RWPE2 (cell line): ENCODE results near the gene SLC16A2.
A peak's percentile ranks its signal among the peaks of the same experiment; 100 is the strongest.

Source experiments
- ATAC-seq: fragments of 200-7000 bp; cut with Tn5 transposase; 3 replicates; pipeline ENCODE4 v1.9.1; 2021; ENCODE audit warnings: low read depth
- DNase-seq: peaks from one replicate; pipeline ENCODE4 v3.0.0-alpha.2; 2020; ENCODE audit warnings: low spot score
- H3K27ac ChIP-seq: fragments of 450-650 bp; 2 replicates; pipeline ENCODE4 v1.5.1; 2017; ENCODE audit warnings: mild to moderate bottlenecking; ENCODE audit not compliant: poor library complexity, severe bottlenecking
- H3K27me3 ChIP-seq: fragments of 250-450 bp; sonication (Bioruptor Pico); 2 replicates; pipeline ENCODE4 v1.5.1; 2021; ENCODE audit warnings: mild to moderate bottlenecking, moderate library complexity; ENCODE audit not compliant: insufficient read depth, poor library complexity, severe bottlenecking
- H3K36me3 ChIP-seq: fragments of 250-450 bp; sonication (Bioruptor Pico); 2 replicates; pipeline ENCODE4 v1.5.1; 2020; ENCODE audit warnings: low read depth, mild to moderate bottlenecking, moderate library complexity
- H3K4me1 ChIP-seq: fragments of 250-450 bp; sonication (Bioruptor Pico); 2 replicates; pipeline ENCODE4 v1.5.1; 2021; ENCODE audit warnings: mild to moderate bottlenecking, moderate library complexity; ENCODE audit not compliant: insufficient read depth, poor library complexity, severe bottlenecking
- H3K4me3 ChIP-seq: fragments of 250-450 bp; sonication (Bioruptor Pico); 2 replicates; pipeline ENCODE4 v1.5.1; 2021; ENCODE audit warnings: mild to moderate bottlenecking, moderate library complexity; ENCODE audit not compliant: severe bottlenecking
- H3K9me3 ChIP-seq: fragments of 250-450 bp; sonication (Bioruptor Pico); 2 replicates; pipeline ENCODE4 v1.5.1; 2021; ENCODE audit warnings: mild to moderate bottlenecking, moderate library complexity; ENCODE audit not compliant: severe bottlenecking
- TF ChIP-seq, protein P1 (sequence below): fragments of 450-650 bp; IDR thresholded peaks from one replicate; pipeline ENCODE4 v1.5.1; 2017; ENCODE audit warnings: mild to moderate bottlenecking, moderate library complexity; ENCODE audit not compliant: poor library complexity, severe bottlenecking

Gene SLC16A2

DNA sequence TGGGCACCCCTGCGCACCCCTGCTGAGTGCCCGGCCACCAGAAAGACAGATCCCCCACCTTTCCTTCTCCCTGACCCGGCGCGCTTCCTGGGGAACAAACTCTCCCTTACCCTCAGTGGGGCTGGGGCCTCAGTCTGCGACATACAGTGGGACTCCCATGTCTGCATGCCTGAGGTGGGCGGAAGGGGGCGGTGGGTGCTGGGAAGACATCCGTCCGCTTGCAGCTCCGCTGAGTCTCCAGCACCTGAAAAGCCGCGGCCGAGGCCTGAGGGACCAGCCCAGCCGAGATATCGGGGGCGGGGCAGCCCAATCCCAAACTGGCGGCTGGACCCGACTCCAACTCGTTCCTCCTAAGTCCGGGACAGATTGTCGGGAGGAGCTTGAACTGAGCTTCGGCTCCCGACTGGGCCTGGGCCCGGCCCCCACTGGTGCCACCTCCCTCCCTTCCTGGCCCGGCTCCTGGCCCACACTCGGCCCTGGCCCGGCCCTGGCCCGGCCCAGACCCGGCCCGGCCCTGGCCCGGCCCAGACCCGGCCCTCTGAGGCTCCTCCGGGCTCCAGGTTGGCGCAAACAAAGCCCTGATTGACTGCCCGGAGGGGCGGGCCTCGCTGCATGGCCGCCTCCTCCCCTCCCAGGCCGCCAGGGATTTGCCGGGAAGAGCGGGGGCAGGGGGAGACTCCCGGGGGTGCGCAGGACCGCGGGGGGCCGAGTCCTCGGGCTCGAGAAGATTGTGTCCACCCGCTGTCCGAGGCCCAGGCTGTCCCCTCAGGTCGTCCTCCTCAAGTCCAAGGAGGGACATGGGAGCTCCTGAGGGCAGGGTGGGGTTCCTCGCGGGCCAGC, 877 bp upstream of the SLC16A2 start:
- Histone ChIP-seq H3K36me3 (no peaks in the 10 kb centered on the region), H3K9me3 (no peaks in the 10 kb centered on the region), H3K4me1 (peaks cover 4% of the 10 kb centered on the region), H3K27ac (peak overlapping the region; percentile 83), H3K4me3 (peak overlapping the region; percentile 53), H3K27me3 (no peaks in the 10 kb centered on the region)
- DNase-seq (peak; percentile 68), ATAC-seq (peak; percentile 53)
- TF ChIP-seq, protein P1, sequence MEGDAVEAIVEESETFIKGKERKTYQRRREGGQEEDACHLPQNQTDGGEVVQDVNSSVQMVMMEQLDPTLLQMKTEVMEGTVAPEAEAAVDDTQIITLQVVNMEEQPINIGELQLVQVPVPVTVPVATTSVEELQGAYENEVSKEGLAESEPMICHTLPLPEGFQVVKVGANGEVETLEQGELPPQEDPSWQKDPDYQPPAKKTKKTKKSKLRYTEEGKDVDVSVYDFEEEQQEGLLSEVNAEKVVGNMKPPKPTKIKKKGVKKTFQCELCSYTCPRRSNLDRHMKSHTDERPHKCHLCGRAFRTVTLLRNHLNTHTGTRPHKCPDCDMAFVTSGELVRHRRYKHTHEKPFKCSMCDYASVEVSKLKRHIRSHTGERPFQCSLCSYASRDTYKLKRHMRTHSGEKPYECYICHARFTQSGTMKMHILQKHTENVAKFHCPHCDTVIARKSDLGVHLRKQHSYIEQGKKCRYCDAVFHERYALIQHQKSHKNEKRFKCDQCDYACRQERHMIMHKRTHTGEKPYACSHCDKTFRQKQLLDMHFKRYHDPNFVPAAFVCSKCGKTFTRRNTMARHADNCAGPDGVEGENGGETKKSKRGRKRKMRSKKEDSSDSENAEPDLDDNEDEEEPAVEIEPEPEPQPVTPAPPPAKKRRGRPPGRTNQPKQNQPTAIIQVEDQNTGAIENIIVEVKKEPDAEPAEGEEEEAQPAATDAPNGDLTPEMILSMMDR: no peak

DNA sequence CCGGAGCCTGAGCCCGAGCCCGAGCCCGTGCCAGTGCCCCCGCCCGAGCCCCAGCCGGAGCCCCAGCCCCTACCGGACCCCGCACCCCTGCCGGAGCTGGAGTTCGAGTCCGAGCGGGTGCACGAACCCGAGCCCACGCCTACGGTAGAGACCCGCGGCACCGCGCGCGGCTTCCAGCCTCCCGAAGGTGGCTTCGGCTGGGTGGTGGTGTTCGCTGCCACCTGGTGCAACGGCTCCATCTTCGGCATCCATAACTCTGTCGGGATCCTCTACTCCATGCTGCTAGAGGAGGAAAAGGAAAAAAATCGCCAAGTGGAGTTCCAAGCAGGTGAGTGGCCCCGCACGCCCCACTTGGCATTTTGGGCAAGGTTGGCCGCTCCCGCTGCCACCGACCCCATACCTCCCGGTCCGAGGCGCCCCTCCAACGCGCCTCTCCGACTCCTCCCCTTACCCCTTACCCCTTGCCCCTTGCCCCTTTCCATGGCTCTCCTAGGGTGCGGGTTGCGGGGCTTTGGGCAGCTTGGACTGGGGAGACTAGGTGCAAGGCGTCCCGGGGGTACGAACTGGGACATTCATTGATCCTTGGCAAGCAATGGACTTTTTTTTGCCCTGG, 553 bp downstream of the SLC16A2 start:
- no peaks in the 10 kb centered on the region for H3K27me3 ChIP-seq
- H3K4me1 ChIP-seq: peaks cover 4% of the 10 kb centered on the region
- no peaks in the 10 kb centered on the region for H3K36me3 ChIP-seq
- H3K9me3 ChIP-seq: no peaks in the 10 kb centered on the region
- ATAC-seq: peak; percentile 4; the same call in 1 of the 3 replicates
- TF ChIP-seq, protein P1: no peak
- H3K27ac ChIP-seq: peak overlapping the region; percentile 83
- no peak for DNase-seq
- peak overlapping the region; percentile 53 for H3K4me3 ChIP-seq

DNA sequence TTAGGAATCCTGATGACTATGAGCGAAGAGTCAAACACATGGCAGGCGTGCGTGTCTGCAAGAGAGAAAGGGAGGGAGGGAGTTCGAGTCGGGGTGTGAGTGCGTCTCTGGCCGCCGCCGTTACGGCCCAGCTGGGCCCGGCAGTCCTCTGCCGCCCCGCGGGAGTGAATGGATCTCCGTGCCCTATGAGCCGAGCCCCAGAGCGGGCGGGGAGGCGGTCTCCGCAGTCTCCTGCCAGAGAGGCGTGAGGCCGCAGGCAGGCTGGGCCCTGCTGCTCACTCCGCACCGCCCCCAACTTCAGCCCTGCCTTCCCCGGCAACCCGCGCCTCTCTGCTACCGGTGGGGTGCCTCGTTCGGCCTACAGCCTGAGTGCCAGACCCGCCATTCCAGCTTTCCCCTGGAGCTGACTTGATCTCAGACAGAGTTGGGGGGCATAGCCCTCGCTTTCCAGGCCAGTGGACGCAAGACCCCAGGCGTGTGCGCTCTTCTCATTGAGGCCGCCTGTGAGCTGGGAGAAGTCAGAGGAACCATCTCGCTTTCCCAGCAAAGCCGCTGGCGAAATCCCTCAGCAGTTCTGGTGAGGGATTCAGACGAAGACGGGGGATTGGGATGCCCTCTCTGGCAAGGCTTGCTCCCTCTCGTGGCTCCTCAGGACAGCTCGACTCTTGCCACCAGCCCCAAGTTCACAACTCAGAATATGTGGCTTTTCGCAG, 1.4 kb downstream of the SLC16A2 start:
- DNase-seq: peak; percentile 47

DNA sequence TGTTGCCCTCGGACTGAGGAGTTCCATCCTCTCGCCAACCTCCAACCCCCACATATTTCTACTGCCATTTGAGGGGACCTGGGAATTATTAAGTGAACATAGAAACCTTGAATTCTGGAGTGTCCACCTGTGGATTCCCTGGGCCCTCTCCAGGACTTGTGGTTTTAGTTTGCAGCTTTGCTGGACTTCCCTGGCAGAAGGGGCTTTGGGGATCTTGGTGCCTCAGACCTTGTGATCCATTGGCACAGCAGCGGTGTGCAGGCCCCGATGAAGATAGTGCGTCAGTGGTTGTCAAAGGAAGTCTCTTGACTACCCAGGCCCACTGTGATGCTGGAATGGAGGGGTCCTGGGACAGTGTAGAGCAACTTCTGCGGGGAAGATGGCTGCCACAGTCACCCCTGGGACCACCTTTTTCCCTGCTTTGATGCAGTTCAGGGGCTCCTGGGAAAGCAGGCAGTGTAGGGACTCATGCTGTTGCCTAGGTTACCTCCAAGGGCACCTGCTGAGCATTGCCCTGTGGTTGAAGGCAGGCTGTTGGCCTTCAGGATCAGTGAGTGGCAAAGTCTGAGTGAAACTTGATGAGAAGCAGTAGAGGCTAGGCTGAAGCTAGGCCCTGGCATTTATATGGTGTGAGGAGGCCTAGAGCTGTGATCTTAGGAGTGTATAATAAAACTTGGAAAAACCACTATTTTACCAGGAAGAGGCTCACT, 2.2 kb downstream of the SLC16A2 start:
- no peaks in the 10 kb centered on the region for H3K9me3 ChIP-seq
- no peaks in the 10 kb centered on the region for H3K27me3 ChIP-seq
- peak overlapping the region; percentile 83 for H3K27ac ChIP-seq
- no peaks in the 10 kb centered on the region for H3K36me3 ChIP-seq
- ATAC-seq (no peak), DNase-seq (no peak)
- peaks cover 4% of the 10 kb centered on the region for H3K4me1 ChIP-seq
- no peak overlapping the region for H3K4me3 ChIP-seq
- TF ChIP-seq, protein P1: peak; percentile 18

More for the DNA sequence above, 1.4 kb downstream of the SLC16A2 start:
- H3K4me1 ChIP-seq: peaks cover 4% of the 10 kb centered on the region
- no peaks in the 10 kb centered on the region for H3K36me3 ChIP-seq
- no peaks in the 10 kb centered on the region for H3K27me3 ChIP-seq
- TF ChIP-seq, protein P1: peak; percentile 42
- no peaks in the 10 kb centered on the region for H3K9me3 ChIP-seq
- peak overlapping the region; percentile 83 for H3K27ac ChIP-seq
- H3K4me3 ChIP-seq: peak overlapping the region; percentile 53
- ATAC-seq: peak; percentile 47
